Measurements from ENCODE around the gene TM4SF1. TPM values are rescaled to one million over a fixed set of nuclear protein-coding genes. Genes with fewer than 3 reads are reported as not detected.
A peak's percentile ranks its signal among the peaks of the same experiment; 100 is the strongest.
"Not testable (repeated sequence)": the region's sequence is repeated elsewhere in the genome, so short reads cannot be mapped to it uniquely, and the experiment has no call there.

The TM4SF1 gene
- total RNA-seq, 1 donor from 2014 or later, result 9.6 TPM

GRCh38 chr3:149352556-149352955 lies 24.9 kb downstream of the TM4SF1 start:
- DNase-seq (ENCODE audit: low spot score) (peak; percentile 65), ATAC-seq (peak; percentile 100)

- DNase-seq (ENCODE audit: low spot score) (no peak), ATAC-seq (no peak)
Measured at GRCh38 chr3:149343951-149344350, 33.5 kb downstream of the TM4SF1 start.

GRCh38 chr3:149342413-149343380 lies 34.8 kb downstream of the TM4SF1 start:
- no peak for ATAC-seq
- DNase-seq (ENCODE audit: low spot score), result no peak

- ATAC-seq, result peak; percentile 47
- DNase-seq (ENCODE audit: low spot score), result no peak
Measured at GRCh38 chr3:149340310-149340933, 37.0 kb downstream of the TM4SF1 start.

- ATAC-seq (peak; percentile 74), DNase-seq (ENCODE audit: low spot score) (peak; percentile 51)
Measured at GRCh38 chr3:149339931-149340309, 37.5 kb downstream of the TM4SF1 start.

- DNase-seq (ENCODE audit: low spot score); ATAC-seq: not testable (repeated sequence)
Measured at GRCh38 chr3:149337486-149337885, 40.0 kb downstream of the TM4SF1 start.

- ATAC-seq (no peak), DNase-seq (ENCODE audit: low spot score) (no peak)
Measured at GRCh38 chr3:149336925-149337324, 40.5 kb downstream of the TM4SF1 start.

- ATAC-seq (no peak), DNase-seq (ENCODE audit: low spot score) (no peak)
Measured at GRCh38 chr3:149333176-149333859, 44.1 kb downstream of the TM4SF1 start, which contains the start of gene TM4SF18. TM4SF18 (minus strand) TSS chr3:149333636; CDS start chr3:149333382, 254 bp downstream.

- DNase-seq (ENCODE audit: low spot score), result no peak
- ATAC-seq, result no peak
Measured at GRCh38 chr3:149332771-149333170, 44.7 kb downstream of the TM4SF1 start.

- DNase-seq (ENCODE audit: low spot score), result no peak
- no peak for ATAC-seq
Measured at GRCh38 chr3:149332227-149332765, 45.2 kb downstream of the TM4SF1 start.

- DNase-seq (ENCODE audit: low spot score) (no peak), ATAC-seq (no peak)
Measured at GRCh38 chr3:149331396-149331795, 46.1 kb downstream of the TM4SF1 start.

GRCh38 chr3:149330609-149331331 lies 46.7 kb downstream of the TM4SF1 start:
- ATAC-seq (no peak), DNase-seq (ENCODE audit: low spot score) (no peak)

GRCh38 chr3:149327156-149327555 lies 50.3 kb downstream of the TM4SF1 start:
- DNase-seq (ENCODE audit: low spot score), result no peak
- no peak for ATAC-seq

- ATAC-seq, result peak; percentile 73
- no peak for DNase-seq (ENCODE audit: low spot score)
Measured at GRCh38 chr3:149325581-149325980, 51.9 kb downstream of the TM4SF1 start.

GRCh38 chr3:149324332-149324731 lies 53.1 kb downstream of the TM4SF1 start:
- ATAC-seq (no peak), DNase-seq (ENCODE audit: low spot score) (no peak)

- DNase-seq (ENCODE audit: low spot score), result no peak
- no peak for ATAC-seq
Measured at GRCh38 chr3:149321640-149322039, 55.8 kb downstream of the TM4SF1 start.

- DNase-seq (ENCODE audit: low spot score) (no peak), ATAC-seq (no peak)
Measured at GRCh38 chr3:149321136-149321535, 56.3 kb downstream of the TM4SF1 start.

- ATAC-seq (no peak), DNase-seq (ENCODE audit: low spot score) (no peak)
Measured at GRCh38 chr3:149319750-149320149, 57.7 kb downstream of the TM4SF1 start.
